ENCODE results near the gene TET2. TPM values are rescaled to one million over a fixed set of nuclear protein-coding genes. Genes with fewer than 3 reads are reported as not detected.
A peak's percentile ranks its signal among the peaks of the same experiment; 100 is the strongest.

Gene TET2
- total and polyA plus RNA-seq, 11 donors = 2.9 to 25.6 (median 13.7) TPM

- no peaks in the 10 kb centered on the region for H3K27me3 ChIP-seq
- TF ChIP-seq POLR2A (IDR thresholded peaks at IDR 0.05) (no peak), CTCF (IDR thresholded peaks at IDR 0.05) (no peak)
- DNase-seq = no peak
- 57 to 62% (median 60%) methylated on average over 5 of the region's 5 CpGs for WGBS, 4 donors
- H3K36me3 ChIP-seq = no peaks in the 10 kb centered on the region
- no peak for ATAC-seq
- H3K4me3 ChIP-seq = peak overlapping the region in 8 of 12 donors; percentile 74 to 93 (median 80)
- no peaks in the 10 kb centered on the region for H3K9me3 ChIP-seq
- peaks cover 0 to 50% (median 26%) of the 10 kb centered on the region in 12 donors for H3K4me1 ChIP-seq
- intact Hi-C loops (cut with DNase I) = loop anchor here (5.0 to 10.0 kb wide), 13 partner anchors 39 to 566 kb away; partner anchors contain the start of genes GSTCD (in 2 of the 10) and INTS12 (in 2 of the 10)
- peak overlapping the region in 1 of 12 donors; percentile 97 for H3K27ac ChIP-seq
These were observed 2.1 kb downstream of the TET2 start for GRCh38 chr4:105148776-105149175.

- DNase-seq (no peak), ATAC-seq (no peak)
- TF ChIP-seq POLR2A (IDR thresholded peaks at IDR 0.05) (no peak), CTCF (IDR thresholded peaks at IDR 0.05) (no peak)
- peak overlapping the region in 1 of 12 donors; percentile 97 for H3K27ac ChIP-seq
- H3K9me3 ChIP-seq = no peaks in the 10 kb centered on the region
- H3K4me1 ChIP-seq = peaks cover 0 to 52% (median 26%) of the 10 kb centered on the region in 12 donors
- H3K4me3 ChIP-seq = peak overlapping the region in 2 of 12 donors; percentile 74 to 93
- no peaks in the 10 kb centered on the region for H3K27me3 ChIP-seq
- intact Hi-C loops (cut with DNase I) = loop anchor here (5.0 to 10.0 kb wide), 13 partner anchors 38 to 565 kb away; partner anchors contain the start of genes GSTCD (in 2 of the 10) and INTS12 (in 2 of the 10)
- 41 to 66% (median 56%) methylated on average over 1 of the region's 1 CpG for WGBS, 4 donors
- no peaks in the 10 kb centered on the region for H3K36me3 ChIP-seq
These were observed 3.1 kb downstream of the TET2 start for GRCh38 chr4:105149771-105150170.

- Histone ChIP-seq H3K4me1 (peaks cover 0 to 56% (median 32%) of the 10 kb centered on the region in 12 donors), H3K27me3 (no peaks in the 10 kb centered on the region), H3K4me3 (no peak overlapping the region), H3K36me3 (no peaks in the 10 kb centered on the region), H3K9me3 (no peaks in the 10 kb centered on the region), H3K27ac (no peak overlapping the region)
- ATAC-seq = no peak
- TF ChIP-seq POLR2A (IDR thresholded peaks at IDR 0.05) (no peak), CTCF (IDR thresholded peaks at IDR 0.05) (no peak)
- no peak for DNase-seq
- intact Hi-C loops (cut with DNase I) = no loop called here
These were observed 3.8 kb downstream of the TET2 start for GRCh38 chr4:105150503-105150902.

- Histone ChIP-seq H3K4me3 (no peak overlapping the region), H3K36me3 (no peaks in the 10 kb centered on the region), H3K27me3 (no peaks in the 10 kb centered on the region), H3K9me3 (no peaks in the 10 kb centered on the region), H3K27ac (no peak overlapping the region), H3K4me1 (peaks cover 0 to 68% (median 25%) of the 10 kb centered on the region in 12 donors)
- no peak for DNase-seq
- TF ChIP-seq CTCF (IDR thresholded peaks at IDR 0.05) = no peak
- TF ChIP-seq POLR2A (IDR thresholded peaks at IDR 0.05) = no peak
- ATAC-seq = no peak
- WGBS, 4 donors = 90 to 98% (median 93%) methylated on average over 1 of the region's 1 CpG
- intact Hi-C loops (cut with DNase I) = no loop called here
These were observed 7.1 kb downstream of the TET2 start for GRCh38 chr4:105153749-105154148.
